Glutamatergic neuron (in vitro differentiated cells): ENCODE results near the gene TYK2. TPM values are rescaled to one million over a fixed set of nuclear protein-coding genes. Genes with fewer than 3 reads are reported as not detected.
A peak's percentile ranks its signal among the peaks of the same experiment; 100 is the strongest.

Source experiments
- DNase-seq: peaks from one replicate; pipeline ENCODE4 v3.0.0; 2022
- H3K27ac Mint-ChIP-seq: one replicate; pipeline ENCODE4 v1.8.0; 2020; ENCODE audit warnings: mild to moderate bottlenecking, mixed read lengths, inconsistent platforms; ENCODE audit not compliant: unreplicated experiment
- H3K27me3 Mint-ChIP-seq: one replicate; pipeline ENCODE4 v1.8.0; 2020; ENCODE audit warnings: mild to moderate bottlenecking, moderate library complexity, mixed read lengths, inconsistent platforms; ENCODE audit not compliant: unreplicated experiment
- H3K36me3 Mint-ChIP-seq: one replicate; pipeline ENCODE4 v1.8.0; 2020; ENCODE audit warnings: mild to moderate bottlenecking, mixed read lengths, inconsistent platforms; ENCODE audit not compliant: unreplicated experiment
- H3K4me1 Mint-ChIP-seq: one replicate; pipeline ENCODE4 v1.8.0; 2020; ENCODE audit warnings: mild to moderate bottlenecking, low read depth, mixed read lengths, inconsistent platforms; ENCODE audit not compliant: unreplicated experiment
- H3K4me3 Mint-ChIP-seq: one replicate; pipeline ENCODE4 v1.8.0; 2020; ENCODE audit warnings: mild to moderate bottlenecking, mixed read lengths, inconsistent platforms; ENCODE audit not compliant: unreplicated experiment
- H3K9me3 Mint-ChIP-seq: one replicate; pipeline ENCODE4 v1.8.0; 2020; ENCODE audit warnings: mild to moderate bottlenecking, moderate library complexity, mixed read lengths, inconsistent platforms; ENCODE audit not compliant: unreplicated experiment
- CTCF ChIP-seq: fragments of 200-600 bp; sonication (generic); IDR thresholded peaks from one replicate; pipeline ENCODE4 v1.5.0; 2021; ENCODE audit not compliant: partially characterized antibody, unreplicated experiment
- total RNA-seq: library from RNA; stranded (reverse); fragmentation: NEBNext Ultra II Directional; extraction: Animal tissue kit (Norgen Biotek cat#: 25700); gene quantifications from one replicate; pipeline ENCODE4 v1.2.1, GENCODE V29; 2021; ENCODE audit not compliant: unreplicated experiment

Gene TYK2
- total RNA-seq, 1 donor from 2014 or later = 90.4 TPM

DNA sequence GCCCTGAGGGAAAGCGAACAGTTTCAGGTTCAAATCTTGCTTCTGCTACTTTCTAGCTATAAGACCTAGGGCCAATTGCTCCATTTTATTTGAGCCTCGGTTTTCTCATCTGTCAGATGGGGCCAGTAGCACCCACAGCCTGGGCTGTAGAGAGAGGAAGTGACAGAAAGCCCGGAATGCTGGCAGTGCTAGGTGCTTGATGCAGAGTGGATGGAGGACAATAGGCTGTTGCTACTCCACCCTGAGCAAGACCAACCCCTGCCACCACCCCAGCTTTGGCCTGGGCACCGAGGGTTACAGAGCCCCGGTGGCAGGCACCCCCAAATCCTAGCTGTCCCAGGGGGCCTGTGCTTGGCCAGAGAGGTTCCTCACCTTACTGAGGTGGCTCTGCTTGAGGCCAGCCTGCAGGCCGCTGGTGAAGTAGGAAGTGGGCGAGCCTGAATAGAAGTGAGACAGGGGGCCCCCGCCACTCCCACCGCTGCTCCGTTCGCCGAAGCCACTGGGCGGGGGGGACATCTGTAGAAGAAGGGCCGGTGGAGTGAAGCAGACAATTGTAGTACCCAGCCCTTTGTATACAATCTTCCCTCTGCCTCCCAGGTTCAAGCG, 62.4 kb downstream of the TYK2 start:
- peaks cover 11% of the 10 kb centered on the region for H3K27me3 Mint-ChIP-seq
- peaks cover 7% of the 10 kb centered on the region for H3K9me3 Mint-ChIP-seq
- TF ChIP-seq CTCF = no peak
- no peak overlapping the region for H3K27ac Mint-ChIP-seq
- H3K36me3 Mint-ChIP-seq = peaks cover 3% of the 10 kb centered on the region
- no peak for DNase-seq
- H3K4me1 Mint-ChIP-seq = peaks cover 5% of the 10 kb centered on the region
- H3K4me3 Mint-ChIP-seq = no peak overlapping the region

GRCh38 chr19:10317045-10317856, 63.1 kb downstream of the TYK2 start:
- peak overlapping the region; percentile 22 for H3K27ac Mint-ChIP-seq
- no peak for DNase-seq
- H3K4me3 Mint-ChIP-seq = peak overlapping the region; percentile 25
- H3K36me3 Mint-ChIP-seq = peaks cover 4% of the 10 kb centered on the region
- H3K9me3 Mint-ChIP-seq = peaks cover 7% of the 10 kb centered on the region
- peaks cover 11% of the 10 kb centered on the region for H3K27me3 Mint-ChIP-seq
- H3K4me1 Mint-ChIP-seq = peaks cover 5% of the 10 kb centered on the region
- no peak for TF ChIP-seq CTCF

- peaks cover 5% of the 10 kb centered on the region for H3K4me1 Mint-ChIP-seq
Measured at GRCh38 chr19:10316229-10317044, 63.9 kb downstream of the TYK2 start.

GRCh38 chr19:10315335-10316214, 64.8 kb downstream of the TYK2 start, which contains the start of gene FDX2:
TSS of gene FDX2 (minus strand) at chr19:10316015. CDS start at chr19:10315996, 19 bp downstream.
- Mint-ChIP-seq H3K4me3 (peak within 1 kb of the TSS; percentile 96), H3K36me3 (peaks cover 4% of the 10 kb centered on the region), H3K9me3 (peaks cover 7% of the 10 kb centered on the region), H3K27ac (peak within 1 kb of the TSS; percentile 95), H3K4me1 (peaks cover 5% of the 10 kb centered on the region), H3K27me3 (peaks cover 8% of the 10 kb centered on the region)
- DNase-seq = peak; percentile 94
- no peak for TF ChIP-seq CTCF

More at GRCh38 chr19:10316229-10317044, 63.9 kb downstream of the TYK2 start:
- peak overlapping the region; percentile 76 for H3K4me3 Mint-ChIP-seq
- no peak for DNase-seq
- peaks cover 7% of the 10 kb centered on the region for H3K9me3 Mint-ChIP-seq
- H3K36me3 Mint-ChIP-seq = peaks cover 4% of the 10 kb centered on the region
- peak overlapping the region; percentile 95 for H3K27ac Mint-ChIP-seq
- peaks cover 8% of the 10 kb centered on the region for H3K27me3 Mint-ChIP-seq
- TF ChIP-seq CTCF = no peak
